ENCODE measurements around the gene DDI2. TPM values are rescaled to one million over a fixed set of nuclear protein-coding genes. Genes with fewer than 3 reads are reported as not detected.

The DDI2 gene
- total and polyA plus RNA-seq, 11 donors = 6.2 to 33.5 (median 21.8) TPM

DNA sequence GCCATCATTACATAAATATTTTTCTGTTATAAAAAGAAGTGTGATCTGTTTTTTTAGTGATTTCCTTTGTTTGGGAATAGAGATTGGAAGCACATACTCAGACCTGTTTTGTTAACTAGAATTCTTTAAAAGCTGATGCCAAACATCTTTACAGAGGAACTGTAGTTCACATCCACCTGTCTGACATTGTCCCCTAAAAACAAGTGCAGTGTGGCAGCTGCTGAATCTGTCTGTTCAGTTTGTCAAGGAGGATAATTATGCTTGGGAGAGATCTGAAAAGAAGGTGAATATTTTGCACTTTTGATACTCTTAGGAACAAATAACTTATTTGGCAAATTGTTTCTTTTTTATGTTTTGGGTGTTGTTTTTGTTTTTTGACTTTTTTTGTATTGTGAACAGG, 46.0 kb upstream of the DDI2 start:
- intact Hi-C loops (cut with DNase I) = loop anchor here in 1 of 10 donors (10.0 kb wide), 1 partner anchor 84 kb away; a partner anchor contains a TSS
- DNase-seq = no peak

DNA sequence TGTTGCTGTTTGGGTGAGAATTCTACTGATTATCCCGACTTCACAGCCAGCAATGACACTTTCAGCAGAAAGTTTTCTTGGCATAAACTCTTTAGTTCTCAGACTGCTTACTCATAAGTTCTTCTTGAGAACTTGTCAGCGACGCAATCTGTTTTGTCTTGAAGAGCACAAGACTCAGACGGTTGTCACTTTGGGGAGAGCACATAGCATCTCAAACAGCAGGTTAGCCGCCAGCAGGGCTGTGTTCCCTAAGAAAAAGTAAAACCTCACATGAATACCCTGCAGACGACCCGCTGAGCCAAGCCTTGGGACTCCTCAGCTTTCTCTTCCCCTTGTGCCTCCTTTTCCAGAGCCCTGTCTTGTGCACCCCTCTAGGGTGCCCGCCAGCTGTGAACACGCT, 43.8 kb upstream of the DDI2 start:
- intact Hi-C loops (cut with DNase I) = loop anchor here in 1 of 10 donors (10.0 kb wide), 1 partner anchor 81 kb away; a partner anchor contains a TSS
- H3K9me3 ChIP-seq = no peaks in the 10 kb centered on the region
- WGBS, 4 donors = 80 to 85% (median 83%) methylated on average over 9 of the region's 9 CpGs
- TF ChIP-seq POLR2A (IDR thresholded peaks at IDR 0.05) = no peak
- TF ChIP-seq, protein P1, sequence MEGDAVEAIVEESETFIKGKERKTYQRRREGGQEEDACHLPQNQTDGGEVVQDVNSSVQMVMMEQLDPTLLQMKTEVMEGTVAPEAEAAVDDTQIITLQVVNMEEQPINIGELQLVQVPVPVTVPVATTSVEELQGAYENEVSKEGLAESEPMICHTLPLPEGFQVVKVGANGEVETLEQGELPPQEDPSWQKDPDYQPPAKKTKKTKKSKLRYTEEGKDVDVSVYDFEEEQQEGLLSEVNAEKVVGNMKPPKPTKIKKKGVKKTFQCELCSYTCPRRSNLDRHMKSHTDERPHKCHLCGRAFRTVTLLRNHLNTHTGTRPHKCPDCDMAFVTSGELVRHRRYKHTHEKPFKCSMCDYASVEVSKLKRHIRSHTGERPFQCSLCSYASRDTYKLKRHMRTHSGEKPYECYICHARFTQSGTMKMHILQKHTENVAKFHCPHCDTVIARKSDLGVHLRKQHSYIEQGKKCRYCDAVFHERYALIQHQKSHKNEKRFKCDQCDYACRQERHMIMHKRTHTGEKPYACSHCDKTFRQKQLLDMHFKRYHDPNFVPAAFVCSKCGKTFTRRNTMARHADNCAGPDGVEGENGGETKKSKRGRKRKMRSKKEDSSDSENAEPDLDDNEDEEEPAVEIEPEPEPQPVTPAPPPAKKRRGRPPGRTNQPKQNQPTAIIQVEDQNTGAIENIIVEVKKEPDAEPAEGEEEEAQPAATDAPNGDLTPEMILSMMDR (IDR thresholded peaks at IDR 0.05) = no peak
- H3K27ac ChIP-seq = no peak overlapping the region
- ATAC-seq = peak in 2 of 4 donors; percentile 23 to 54
- peaks cover 0 to 35% (median 24%) of the 10 kb centered on the region in 9 donors for H3K36me3 ChIP-seq
- no peak for DNase-seq
- peaks cover 0 to 8% (median 0%) of the 10 kb centered on the region in 12 donors for H3K4me1 ChIP-seq
- no peak overlapping the region for H3K4me3 ChIP-seq
- H3K27me3 ChIP-seq = no peaks in the 10 kb centered on the region

More for the DNA sequence above, 46.0 kb upstream of the DDI2 start:
- no peaks in the 10 kb centered on the region for H3K27me3 ChIP-seq
- TF ChIP-seq, protein P1 (IDR thresholded peaks at IDR 0.05) = no peak
- TF ChIP-seq POLR2A (IDR thresholded peaks at IDR 0.05) = no peak
- no peak overlapping the region for H3K27ac ChIP-seq
- no peaks in the 10 kb centered on the region for H3K9me3 ChIP-seq
- no peak overlapping the region for H3K4me3 ChIP-seq
- H3K36me3 ChIP-seq = peaks cover 0 to 57% (median 46%) of the 10 kb centered on the region in 9 donors
- H3K4me1 ChIP-seq = peaks cover 0 to 5% (median 0%) of the 10 kb centered on the region in 12 donors
- ATAC-seq = no peak

DNA sequence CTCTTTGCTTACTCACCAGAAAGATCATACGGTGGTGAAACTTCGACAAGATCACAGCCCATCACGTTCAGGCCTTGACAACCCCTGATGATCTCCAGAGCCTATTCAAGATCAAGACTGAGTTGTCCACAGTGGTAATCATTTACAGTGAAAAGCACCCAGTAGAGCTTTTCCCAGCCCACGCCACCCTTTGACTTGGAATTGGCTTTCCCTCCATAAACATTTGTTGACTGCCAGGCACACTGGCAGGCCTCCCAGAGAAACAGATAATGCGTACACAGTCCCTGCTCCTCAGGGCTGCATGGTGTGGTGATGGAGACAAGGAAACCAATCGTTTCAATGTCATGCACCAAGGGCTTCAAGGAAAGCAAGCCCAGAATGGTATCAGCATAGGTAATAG, 42.5 kb upstream of the DDI2 start:
- peaks cover 0 to 20% (median 0%) of the 10 kb centered on the region in 12 donors for H3K4me1 ChIP-seq
- H3K9me3 ChIP-seq = no peaks in the 10 kb centered on the region
- no peaks in the 10 kb centered on the region for H3K27me3 ChIP-seq
- DNase-seq = peak in 1 of 5 donors; percentile 38
- intact Hi-C loops (cut with DNase I) = loop anchor here in 1 of 10 donors (10.0 kb wide), 1 partner anchor 80 kb away; a partner anchor contains a TSS
- H3K4me3 ChIP-seq = no peak overlapping the region
- peak; percentile 43 to 75 (median 70) for ATAC-seq
- TF ChIP-seq, protein P1 (IDR thresholded peaks at IDR 0.05) = no peak
- no peak for TF ChIP-seq POLR2A (IDR thresholded peaks at IDR 0.05)
- H3K27ac ChIP-seq = no peak overlapping the region
- peaks cover 0 to 22% (median 12%) of the 10 kb centered on the region in 9 donors for H3K36me3 ChIP-seq
- WGBS, 4 donors = 48 to 62% (median 59%) methylated on average over 6 of the region's 6 CpGs

DNA sequence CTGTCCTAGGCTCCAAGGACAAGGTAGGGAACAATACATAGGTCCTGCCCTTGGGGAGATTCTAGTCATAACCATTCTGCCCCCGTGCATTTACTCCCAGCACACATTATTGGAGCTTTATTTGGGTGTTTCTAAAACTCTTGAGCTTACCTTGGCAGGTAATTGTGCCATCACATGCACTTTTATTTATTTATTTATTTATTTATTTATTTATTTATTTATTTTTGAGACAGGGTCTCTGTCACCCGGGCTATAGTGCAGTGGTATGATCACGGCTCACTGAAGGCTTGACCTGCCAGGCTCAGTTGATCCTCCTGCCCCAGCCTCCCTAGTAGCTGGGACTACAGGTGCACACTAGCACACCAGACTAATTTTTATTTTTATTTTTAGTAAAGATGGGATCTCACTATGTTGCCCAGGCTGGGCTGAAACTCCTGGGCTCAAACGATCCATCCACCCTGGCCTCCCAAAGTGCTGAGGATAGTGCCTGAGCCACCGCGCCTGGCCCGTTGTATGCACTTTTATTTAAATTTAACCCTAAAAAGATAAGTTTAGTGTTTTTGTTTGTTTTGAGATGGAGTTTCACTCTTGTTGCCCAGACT, 41.6 kb upstream of the DDI2 start:
- WGBS, 4 donors = 96 to 98% (median 97%) methylated on average over 7 of the region's 7 CpGs
- DNase-seq (no peak), ATAC-seq (no peak)
- Histone ChIP-seq H3K36me3 (peaks cover 0 to 13% (median 4%) of the 10 kb centered on the region in 9 donors), H3K27me3 (no peaks in the 10 kb centered on the region), H3K4me1 (peaks cover 0 to 29% (median 0%) of the 10 kb centered on the region in 12 donors), H3K4me3 (no peak overlapping the region), H3K27ac (no peak overlapping the region), H3K9me3 (no peaks in the 10 kb centered on the region)
- no peak for TF ChIP-seq POLR2A (IDR thresholded peaks at IDR 0.05)
- TF ChIP-seq, protein P1 (IDR thresholded peaks at IDR 0.05) = no peak
- intact Hi-C loops (cut with DNase I) = loop anchor here in 1 of 10 donors (10.0 kb wide), 1 partner anchor 79 kb away; a partner anchor contains a TSS

All from heart left ventricle (tissue), 16 donors.